ENCODE results near the gene LAPTM5. TPM values are rescaled to one million over a fixed set of nuclear protein-coding genes. Genes with fewer than 3 reads are reported as not detected.

LAPTM5 gene
- total and polyA plus RNA-seq, 7 donors: 3.0 to 14.5 (median 13.1) TPM

- ATAC-seq: no peak
- no peak for DNase-seq
Observed at GRCh38 chr1:30778154-30778978, 20.8 kb upstream of the LAPTM5 start.

GRCh38 chr1:30777904-30778153, 20.3 kb upstream of the LAPTM5 start:
- no peak for TF ChIP-seq CTCF (IDR thresholded peaks at IDR 0.05)
- Histone ChIP-seq H3K36me3 (ENCODE audit: insufficient read depth in 1 of 2, low read depth in 1 of 2) (no peaks in the 10 kb centered on the region), H3K27ac (no peak overlapping the region), H3K4me1 (peaks cover 2% of the 10 kb centered on the region), H3K9me3 (no peaks in the 10 kb centered on the region), H3K4me3 (no peak overlapping the region), H3K27me3 (ENCODE audit: insufficient read depth in 3 of 3, low read length in 2 of 3) (no peaks in the 10 kb centered on the region)
- DNase-seq (no peak), ATAC-seq (no peak)
- 68 to 78% (median 73%) methylated on average over 4 of the region's 4 CpGs for WGBS, 3 donors
- intact Hi-C loops (cut with DNase I): loop anchor here in 1 of 2 donors (10.0 kb wide), 1 partner anchor 1543 kb away; the partner anchor contains the start of genes MECR and PTPRU

More at GRCh38 chr1:30778154-30778978, 20.8 kb upstream of the LAPTM5 start:
- no peak overlapping the region for H3K27ac ChIP-seq
- no peaks in the 10 kb centered on the region for H3K36me3 ChIP-seq (ENCODE audit: insufficient read depth in 1 of 2, low read depth in 1 of 2)
- H3K27me3 ChIP-seq (ENCODE audit: insufficient read depth in 3 of 3, low read length in 2 of 3): no peaks in the 10 kb centered on the region
- intact Hi-C loops (cut with DNase I): loop anchor here in 1 of 2 donors (10.0 kb wide), 1 partner anchor 1544 kb away; the partner anchor contains the start of genes MECR and PTPRU
- no peak for TF ChIP-seq CTCF (IDR thresholded peaks at IDR 0.05)
- H3K4me3 ChIP-seq: no peak overlapping the region
- H3K9me3 ChIP-seq: no peaks in the 10 kb centered on the region
- 63 to 73% (median 67%) methylated on average over 11 of the region's 11 CpGs for WGBS, 3 donors
- H3K4me1 ChIP-seq: peaks cover 7% of the 10 kb centered on the region

GRCh38 chr1:30777060-30777903, 19.7 kb upstream of the LAPTM5 start:
- TF ChIP-seq CTCF (IDR thresholded peaks at IDR 0.05): no peak
- no peaks in the 10 kb centered on the region for H3K36me3 ChIP-seq (ENCODE audit: insufficient read depth in 1 of 2, low read depth in 1 of 2)
- WGBS, 3 donors: 93 to 94% (median 93%) methylated on average over 23 of the region's 23 CpGs
- no peak overlapping the region for H3K4me3 ChIP-seq
- H3K27me3 ChIP-seq (ENCODE audit: insufficient read depth in 3 of 3, low read length in 2 of 3): no peaks in the 10 kb centered on the region
- no peaks in the 10 kb centered on the region for H3K9me3 ChIP-seq
- DNase-seq (peak in 1 of 2 donors; percentile 34), ATAC-seq (no peak)
- no peak overlapping the region for H3K27ac ChIP-seq
- intact Hi-C loops (cut with DNase I): loop anchor here in 1 of 2 donors (10.0 kb wide), 1 partner anchor 1542 kb away; the partner anchor contains the start of genes MECR and PTPRU
- H3K4me1 ChIP-seq: no peaks in the 10 kb centered on the region

- Histone ChIP-seq H3K9me3 (no peaks in the 10 kb centered on the region), H3K4me3 (no peak overlapping the region), H3K27ac (no peak overlapping the region), H3K36me3 (ENCODE audit: insufficient read depth in 1 of 2, low read depth in 1 of 2) (no peaks in the 10 kb centered on the region), H3K27me3 (ENCODE audit: insufficient read depth in 3 of 3, low read length in 2 of 3) (no peaks in the 10 kb centered on the region), H3K4me1 (no peaks in the 10 kb centered on the region)
- no peak for ATAC-seq
- WGBS, 3 donors: 91 to 93% (median 93%) methylated on average over 17 to 18 of the region's 18 CpGs
- TF ChIP-seq CTCF (IDR thresholded peaks at IDR 0.05): no peak
- no peak for DNase-seq
- intact Hi-C loops (cut with DNase I): loop anchor here in 1 of 2 donors (10.0 kb wide), 1 partner anchor 1542 kb away; the partner anchor contains the start of genes MECR and PTPRU
Observed at GRCh38 chr1:30776097-30777059, 18.8 kb upstream of the LAPTM5 start.

Measured in psoas muscle (tissue), 8 donors.